Stimulated activated CD4-positive, alpha-beta T cell treated with anti-CD3 and anti-CD28 coated beads, Interleukin-2, amount 100 ng/mL, for 48 hours (primary cell): ENCODE data around the gene MUSTN1.

Experiments used
- DNase-seq, 2 donors: peaks; one replicate each; pipeline ENCODE4 v3.0.0-alpha.2; 2020

MUSTN1 gene

GRCh38 chr3:52783211-52783555, 51.6 kb downstream of the MUSTN1 start:
- no peak for DNase-seq
